A549 treated with GW870086 at 1 μM for 4 hours (cell line): ENCODE measurements around the gene CDC42BPB. TPM values are rescaled to one million over a fixed set of nuclear protein-coding genes. Genes with fewer than 3 reads are reported as not detected.

Source experiments
- total RNA-seq: library from RNA; stranded (reverse); fragments of 200-300 nt; extraction: Qiagen RNA extraction; gene quantifications from 5 replicates; pipeline ENCODE4 v1.2.3, GENCODE V29; 2022; ENCODE audit warnings: low read depth

Gene CDC42BPB
- total RNA-seq = 58.4 to 85.0 TPM (median 79.3 TPM) in 5 replicates

DNA sequence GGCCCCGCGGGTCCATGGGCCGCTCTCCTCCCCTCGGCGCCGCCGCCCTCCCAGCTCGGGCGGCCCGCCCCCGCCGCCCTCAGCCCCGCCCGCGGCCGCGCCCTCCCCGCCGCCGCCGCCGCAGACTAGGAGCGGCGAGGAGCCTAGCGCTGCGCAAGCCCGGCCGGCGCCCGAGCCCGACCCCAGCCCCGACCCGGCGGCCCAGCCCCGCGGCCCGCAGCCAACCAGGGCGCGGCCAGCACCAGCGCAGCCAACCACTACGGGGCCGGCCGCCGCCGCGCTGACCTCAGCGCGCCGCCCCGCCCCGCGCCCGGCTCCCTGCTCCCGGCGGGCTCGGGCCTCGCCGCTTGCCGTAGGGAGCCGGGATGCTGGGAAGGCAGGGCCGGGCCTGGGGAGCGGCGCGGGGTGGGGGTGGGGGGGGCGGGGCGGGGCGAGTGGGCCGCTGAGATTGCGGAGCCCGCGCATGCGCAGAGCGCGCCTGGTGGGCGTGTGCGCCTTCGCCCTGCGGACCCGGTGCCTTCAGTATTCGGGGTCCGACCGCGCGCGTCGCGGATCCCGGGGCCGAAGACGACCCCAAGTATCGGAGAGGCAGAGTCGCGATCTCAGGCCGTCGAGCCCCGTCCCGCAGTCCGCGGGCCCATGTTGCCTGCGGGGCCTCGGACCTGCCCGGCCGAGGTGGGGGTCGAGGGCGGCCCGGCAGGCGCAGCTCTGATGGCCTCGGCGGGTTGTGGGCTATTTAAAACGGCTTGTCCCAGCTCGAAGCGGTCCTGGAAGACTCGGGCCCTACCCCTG, at the start of gene CDC42BPB:
CDC42BPB (minus strand) TSS at position 178 of the 792 bp plus-strand sequence. CDS start 376 bp downstream, outside the sequence.

DNA sequence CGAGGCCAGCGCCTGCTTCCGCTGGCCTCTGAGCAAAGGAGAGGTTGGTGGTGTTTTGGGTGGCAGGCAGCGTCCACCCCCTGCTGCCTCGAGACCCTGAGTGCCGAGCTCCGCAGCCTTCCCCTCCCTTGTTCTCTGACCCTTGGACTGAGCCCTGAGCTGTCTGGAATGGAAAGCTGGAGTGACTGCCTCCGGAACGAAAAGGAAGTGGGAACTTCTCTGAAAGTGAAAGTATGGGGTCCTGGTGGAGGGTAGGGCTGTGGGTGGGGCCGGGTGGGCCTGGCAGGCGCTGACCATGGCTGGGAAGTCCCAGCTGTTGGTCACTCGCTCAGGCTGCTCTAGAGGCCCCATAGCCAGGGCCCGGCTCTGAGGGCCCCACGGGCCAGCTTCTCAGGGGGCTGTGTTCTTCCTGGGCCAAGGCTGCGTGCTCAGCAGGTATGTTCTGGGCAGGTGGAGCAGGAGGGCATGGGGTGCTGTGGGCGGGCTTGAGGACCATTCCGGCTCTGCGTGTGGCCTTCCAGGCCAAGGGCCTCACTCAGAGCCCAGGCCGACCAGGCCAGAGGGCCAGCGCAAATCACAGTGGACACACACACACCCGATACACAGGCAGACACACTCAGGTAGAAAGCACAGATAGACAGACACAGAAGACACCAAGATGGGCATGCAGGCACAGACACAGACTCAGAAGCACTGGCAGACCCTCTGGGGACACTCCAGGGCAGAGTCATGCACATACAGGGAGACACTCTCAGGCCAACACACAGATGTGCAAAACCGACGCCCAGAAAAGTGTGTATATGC, 37.3 kb upstream of the CDC42BPB start, which contains the start of gene EXOC3L4:
EXOC3L4 (plus strand) TSS at position 320 of the 804 bp plus-strand sequence. CDS start 5,495 bp downstream, outside the sequence.

GRCh38 chr14:103084021-103084919, 26.9 kb upstream of the CDC42BPB start, which contains the start of gene LBHD2:
Gene LBHD2, plus strand, starts transcription at chr14:103084210. Its CDS starts 1,803 bp downstream, at chr14:103086013.

DNA sequence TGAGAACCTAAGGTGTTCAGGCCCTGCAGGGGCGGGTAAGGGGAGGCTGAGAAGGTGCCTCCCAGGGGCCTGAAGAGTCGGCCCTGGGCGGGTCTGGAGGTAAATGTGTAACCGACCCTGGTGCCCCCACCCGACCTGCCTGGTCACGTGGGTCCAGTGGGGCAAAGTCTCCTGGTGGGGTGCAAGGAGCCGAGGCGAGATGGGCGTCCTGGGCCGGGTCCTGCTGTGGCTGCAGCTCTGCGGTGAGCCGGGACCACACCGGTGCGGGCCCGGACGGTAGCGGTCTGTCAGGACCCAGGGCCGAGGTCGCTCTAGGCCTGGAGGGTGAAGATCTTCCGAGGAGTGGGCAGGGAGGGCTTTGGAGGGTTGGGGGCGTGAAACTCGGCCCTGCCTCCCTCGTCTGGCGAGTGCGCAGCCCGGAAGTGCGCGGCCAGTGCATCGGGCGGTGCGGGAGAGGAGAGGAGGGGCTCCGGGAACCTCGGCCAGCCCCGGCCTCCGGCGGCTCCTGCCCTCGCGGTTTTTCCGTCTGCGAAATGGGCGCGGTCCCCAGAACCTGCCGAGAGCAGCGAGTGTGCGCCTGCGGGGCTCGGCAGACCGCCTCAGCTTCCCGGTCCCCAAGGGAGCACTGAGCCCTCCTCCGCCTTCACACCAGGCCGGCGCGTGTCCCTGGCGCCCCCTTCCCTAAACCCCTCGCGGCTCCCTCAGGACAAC, 134.7 kb downstream of the CDC42BPB start, which contains the start of gene AMN:
AMN (plus strand) TSS at position 174 of the 711 bp plus-strand sequence; CDS start at position 200, 26 bp downstream.

Other genes starting within 250 kb of the CDC42BPB start
- 0.24 to 0.56 TPM (median 0.39 TPM) in 5 replicates for gene AMN, start 134.9 kb downstream of the CDC42BPB start, total RNA-seq
- gene LBHD2, start 26.7 kb upstream of the CDC42BPB start, total RNA-seq = not detected in 5 replicates
- 0.82 to 2.4 TPM (median 1.8 TPM) in 5 replicates for gene EXOC3L4, start 37.2 kb upstream of the CDC42BPB start, total RNA-seq
- gene TNFAIP2, start 65.9 kb upstream of the CDC42BPB start, total RNA-seq = 317 to 361 TPM (median 346 TPM) in 5 replicates